Colonic mucosa (tissue), 4 donors: ENCODE measurements around the gene NEGR1. TPM values are rescaled to one million over a fixed set of nuclear protein-coding genes. Genes with fewer than 3 reads are reported as not detected.

Experiments
- DNase-seq: peaks from one replicate; pipeline ENCODE4 v3.0.0-alpha.2; 2020
- H3K27ac ChIP-seq: fragments of 200-600 bp; one replicate; pipeline ENCODE4 v1.8.0; 2021
- H3K27me3 ChIP-seq: fragments of 200-600 bp; one replicate; pipeline ENCODE4 v1.8.0; 2021
- H3K36me3 ChIP-seq: fragments of 200-600 bp; one replicate; pipeline ENCODE4 v1.8.0; 2021
- H3K4me1 ChIP-seq: fragments of 200-600 bp; one replicate; pipeline ENCODE4 v1.8.0; 2021; ENCODE audit warnings: mild to moderate bottlenecking
- H3K4me3 ChIP-seq: fragments of 200-600 bp; one replicate; pipeline ENCODE4 v1.8.0; 2021
- H3K9ac ChIP-seq, 2 donors: one replicate each; pipeline ENCODE4 v1.7.0; 2013; ENCODE audit warnings: control low read depth in 2 of 2, low read depth in 2 of 2, low read length in 2 of 2
- H3K9me3 ChIP-seq: fragments of 200-600 bp; one replicate; pipeline ENCODE4 v1.8.0; 2021
- intact Hi-C: fragments of 100-400 bp; cut with DNase I; formaldehyde crosslinking; loops from one replicate; pipeline ENCODE4 v1.14.1; 2022
- total RNA-seq, 2 donors: library from RNA; stranded (reverse); fragmentation: NEBNext Ultra II Directional in 1 of 2; extraction: Animal tissue kit (Norgen Biotek cat#: 25700) in 1 of 2; gene quantifications; one replicate each; pipeline ENCODE4 v1.2.1, GENCODE V29; 2021
- TF ChIP-seq, protein P1 (sequence below): fragments of 200-600 bp; IDR thresholded peaks from one replicate; pipeline ENCODE4 v1.8.0; 2022; ENCODE audit warnings: antibody characterized with exemption, mild to moderate bottlenecking
- donor health status: healthy.
- donor health status: DM: no; HTN: no; CAD: no.
- donor health status: DM: no; HTN: no; CAD: no.

NEGR1 gene
- total RNA-seq, 2 donors from 2014 or later: 4.0 to 9.2 TPM

DNA sequence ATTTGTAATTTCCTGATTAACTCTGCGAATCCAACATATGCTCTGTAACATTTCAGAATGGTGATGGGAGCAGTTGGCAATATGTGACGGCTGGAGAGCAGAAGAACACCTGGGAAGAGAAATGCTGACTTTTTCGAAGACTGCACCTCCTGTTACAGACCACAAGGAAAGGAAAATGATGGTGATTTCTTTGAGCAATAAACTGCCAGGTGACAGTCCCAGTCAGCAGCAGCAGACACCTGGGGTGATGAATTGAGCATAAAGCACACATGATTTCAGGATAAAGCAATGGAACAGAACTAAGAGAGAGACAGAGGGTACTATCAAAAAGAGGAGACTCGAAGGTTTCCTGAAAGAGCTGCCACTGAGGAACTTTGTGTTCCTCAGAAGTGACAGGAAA is 528.6 kb downstream of the NEGR1 start:
- intact Hi-C loops: no loop called here
- Histone ChIP-seq H3K36me3 (no peaks in the 10 kb centered on the region), H3K27ac (no peak overlapping the region), H3K27me3 (no peaks in the 10 kb centered on the region), H3K4me1 (no peaks in the 10 kb centered on the region), H3K4me3 (no peak overlapping the region), H3K9me3 (no peaks in the 10 kb centered on the region), H3K9ac (no peak overlapping the region)
- TF ChIP-seq, protein P1, sequence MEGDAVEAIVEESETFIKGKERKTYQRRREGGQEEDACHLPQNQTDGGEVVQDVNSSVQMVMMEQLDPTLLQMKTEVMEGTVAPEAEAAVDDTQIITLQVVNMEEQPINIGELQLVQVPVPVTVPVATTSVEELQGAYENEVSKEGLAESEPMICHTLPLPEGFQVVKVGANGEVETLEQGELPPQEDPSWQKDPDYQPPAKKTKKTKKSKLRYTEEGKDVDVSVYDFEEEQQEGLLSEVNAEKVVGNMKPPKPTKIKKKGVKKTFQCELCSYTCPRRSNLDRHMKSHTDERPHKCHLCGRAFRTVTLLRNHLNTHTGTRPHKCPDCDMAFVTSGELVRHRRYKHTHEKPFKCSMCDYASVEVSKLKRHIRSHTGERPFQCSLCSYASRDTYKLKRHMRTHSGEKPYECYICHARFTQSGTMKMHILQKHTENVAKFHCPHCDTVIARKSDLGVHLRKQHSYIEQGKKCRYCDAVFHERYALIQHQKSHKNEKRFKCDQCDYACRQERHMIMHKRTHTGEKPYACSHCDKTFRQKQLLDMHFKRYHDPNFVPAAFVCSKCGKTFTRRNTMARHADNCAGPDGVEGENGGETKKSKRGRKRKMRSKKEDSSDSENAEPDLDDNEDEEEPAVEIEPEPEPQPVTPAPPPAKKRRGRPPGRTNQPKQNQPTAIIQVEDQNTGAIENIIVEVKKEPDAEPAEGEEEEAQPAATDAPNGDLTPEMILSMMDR: no peak
- DNase-seq: no peak

DNA sequence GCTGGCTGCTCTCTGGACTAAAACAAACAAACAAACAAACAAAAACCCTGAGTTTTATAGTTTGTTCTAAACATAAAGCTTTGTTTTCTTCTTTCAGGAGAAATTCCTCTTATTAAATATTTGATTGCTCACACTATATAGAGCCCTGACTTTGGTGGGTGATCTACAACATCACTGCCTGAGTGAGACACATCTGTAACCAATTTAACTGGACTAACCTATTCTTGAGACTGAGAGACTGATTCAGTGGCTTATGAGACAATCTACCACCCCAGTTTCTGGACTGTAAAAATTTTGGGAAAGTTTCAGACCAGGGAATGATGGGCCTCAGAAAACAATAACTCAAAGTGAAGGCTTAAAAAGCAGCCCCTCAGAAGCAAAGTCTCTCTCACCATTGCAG is 537.0 kb downstream of the NEGR1 start:
- Histone ChIP-seq H3K4me3 (no peak overlapping the region), H3K4me1 (no peaks in the 10 kb centered on the region), H3K36me3 (no peaks in the 10 kb centered on the region), H3K9me3 (no peaks in the 10 kb centered on the region), H3K9ac (no peak overlapping the region), H3K27me3 (no peaks in the 10 kb centered on the region), H3K27ac (no peak overlapping the region)
- intact Hi-C loops: no loop called here
- no peak for DNase-seq
- TF ChIP-seq, protein P1: no peak

DNA sequence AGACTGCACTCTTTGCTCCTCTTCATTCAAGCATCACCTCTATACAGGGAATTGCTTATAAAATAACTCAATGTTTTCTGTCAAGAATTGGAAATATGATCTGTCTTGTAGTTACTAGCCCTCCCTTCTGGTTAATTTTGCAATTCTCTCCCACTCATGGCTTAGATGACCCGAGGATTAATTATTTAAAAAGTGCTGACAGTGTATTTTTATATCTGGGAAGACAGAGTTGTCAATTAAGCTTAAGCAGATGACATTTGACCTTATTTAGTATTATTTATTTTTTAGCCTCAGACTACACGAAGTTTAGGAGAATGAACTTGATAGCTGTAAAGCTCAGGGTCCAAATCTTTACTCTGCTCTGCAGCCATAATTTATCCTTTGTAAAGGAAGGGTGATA is 538.5 kb downstream of the NEGR1 start:
- Histone ChIP-seq H3K36me3 (no peaks in the 10 kb centered on the region), H3K27me3 (no peaks in the 10 kb centered on the region), H3K27ac (no peak overlapping the region), H3K4me3 (no peak overlapping the region), H3K9ac (no peak overlapping the region), H3K9me3 (no peaks in the 10 kb centered on the region), H3K4me1 (no peaks in the 10 kb centered on the region)
- TF ChIP-seq, protein P1: no peak
- intact Hi-C loops: no loop called here
- no peak for DNase-seq

DNA sequence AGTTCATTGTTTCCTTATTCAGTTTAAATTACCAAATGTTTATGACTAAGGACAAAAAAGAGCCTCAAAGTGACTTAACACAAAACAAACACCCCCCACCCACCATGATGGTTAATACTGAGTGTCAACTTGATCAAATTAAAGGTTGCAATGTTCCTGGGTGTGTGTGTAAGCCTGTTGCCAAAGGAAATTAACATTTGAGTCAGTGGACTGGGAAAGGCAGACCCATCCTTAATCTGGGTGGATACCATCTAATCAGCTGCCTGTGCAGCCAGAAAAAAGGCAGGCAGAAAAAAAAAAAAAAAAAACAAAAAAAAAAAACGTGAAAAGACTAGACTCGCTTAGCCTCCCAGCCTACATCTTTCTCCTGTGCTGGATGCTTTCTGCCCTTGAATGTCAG is 543.4 kb downstream of the NEGR1 start:
- H3K9ac ChIP-seq: no peak overlapping the region
- H3K9me3 ChIP-seq: no peaks in the 10 kb centered on the region
- no peak overlapping the region for H3K27ac ChIP-seq
- H3K4me1 ChIP-seq: no peaks in the 10 kb centered on the region
- H3K36me3 ChIP-seq: no peaks in the 10 kb centered on the region
- intact Hi-C loops: no loop called here
- no peaks in the 10 kb centered on the region for H3K27me3 ChIP-seq
- TF ChIP-seq, protein P1: no peak
- no peak for DNase-seq
- no peak overlapping the region for H3K4me3 ChIP-seq

DNA sequence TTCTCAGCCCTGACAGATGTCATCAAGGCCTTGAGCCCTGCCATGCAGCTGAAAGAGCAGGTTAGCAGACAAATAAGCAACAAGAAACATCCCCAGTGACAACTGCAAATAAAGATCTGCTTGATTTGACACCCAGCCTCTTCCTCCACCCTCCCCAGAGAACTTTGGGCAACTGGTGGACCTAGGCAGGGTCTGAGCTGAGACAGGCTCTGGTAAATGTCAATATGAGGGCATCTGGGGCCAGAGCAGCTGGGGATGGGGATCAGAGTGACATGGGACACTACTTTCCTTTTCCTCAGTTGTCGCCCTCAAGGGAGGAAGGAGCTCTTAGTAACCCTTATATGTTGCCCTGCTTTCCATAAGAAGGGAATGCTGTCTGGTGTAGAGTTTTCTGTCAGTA is 544.1 kb downstream of the NEGR1 start:
- no peaks in the 10 kb centered on the region for H3K36me3 ChIP-seq
- no peak overlapping the region for H3K27ac ChIP-seq
- H3K4me3 ChIP-seq: no peak overlapping the region
- intact Hi-C loops: no loop called here
- H3K27me3 ChIP-seq: no peaks in the 10 kb centered on the region
- DNase-seq: no peak
- no peaks in the 10 kb centered on the region for H3K4me1 ChIP-seq
- H3K9me3 ChIP-seq: no peaks in the 10 kb centered on the region
- H3K9ac ChIP-seq: no peak overlapping the region
- TF ChIP-seq, protein P1: no peak

DNA sequence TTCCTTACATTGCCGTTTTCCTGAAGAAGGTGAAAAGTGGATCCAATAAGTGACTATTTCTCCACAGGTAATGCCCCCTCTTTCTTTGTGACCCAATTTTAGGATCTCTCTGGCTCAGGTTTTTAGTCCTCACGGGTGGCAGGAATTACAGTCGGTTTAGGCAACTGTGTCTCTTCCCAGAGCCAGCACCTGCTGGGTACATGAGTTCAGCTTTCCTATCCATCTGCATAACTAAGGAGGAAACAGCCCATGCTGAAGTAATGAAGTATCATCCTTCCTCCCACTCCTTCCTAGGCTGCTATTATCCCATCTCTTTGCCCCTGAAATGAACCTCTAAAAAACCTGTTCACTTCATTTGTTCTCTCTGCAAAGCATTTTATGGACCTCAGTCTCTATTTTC is 544.6 kb downstream of the NEGR1 start:
- no peaks in the 10 kb centered on the region for H3K36me3 ChIP-seq
- H3K9me3 ChIP-seq: no peaks in the 10 kb centered on the region
- no peak overlapping the region for H3K9ac ChIP-seq
- H3K27ac ChIP-seq: no peak overlapping the region
- no peak overlapping the region for H3K4me3 ChIP-seq
- DNase-seq: no peak
- TF ChIP-seq, protein P1: no peak
- H3K4me1 ChIP-seq: no peaks in the 10 kb centered on the region
- H3K27me3 ChIP-seq: no peaks in the 10 kb centered on the region
- intact Hi-C loops: no loop called here
